Inflammatory macrophage (primary cell): ENCODE data around the gene ARL6.
"Not testable (repeated sequence)": the region's sequence is repeated elsewhere in the genome, so short reads cannot be mapped to it uniquely, and the experiment has no call there.

Source experiments
- DNase-seq, 2 donors: peaks; one replicate each; pipeline ENCODE4 v3.0.0-alpha.2; 2020 to 2022

The ARL6 gene

DNA sequence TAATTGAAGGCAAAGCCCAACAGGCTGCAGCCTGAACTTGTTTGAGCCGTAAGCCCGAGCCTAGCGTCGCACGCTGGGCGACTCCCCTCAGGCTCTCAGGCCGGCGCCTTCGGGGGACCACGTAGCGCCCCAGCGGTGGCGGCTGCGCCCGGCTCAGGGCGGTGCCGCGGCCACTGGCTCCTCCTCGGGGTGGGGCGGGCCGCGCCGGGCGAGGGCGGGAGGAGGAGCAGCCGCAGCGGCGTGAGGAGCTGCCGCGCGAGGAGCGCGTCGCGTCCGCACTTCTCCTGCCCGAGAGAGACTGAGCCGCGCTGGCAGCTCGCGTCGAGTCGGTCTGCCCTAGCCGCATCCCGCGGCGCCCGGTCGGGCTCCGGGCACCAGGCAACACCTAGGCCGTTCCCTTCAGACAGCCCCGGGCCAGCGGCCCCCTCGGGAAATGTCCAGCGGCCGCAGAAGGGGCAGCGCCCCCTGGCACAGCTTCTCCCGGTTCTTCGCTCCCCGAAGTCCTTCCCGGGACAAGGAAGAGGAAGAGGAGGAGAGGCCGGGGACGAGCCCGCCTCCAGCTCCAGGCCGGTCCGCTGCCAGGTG lies 57.3 kb downstream of the ARL6 start, which contains the start of gene CRYBG3:
CRYBG3 (plus strand) TSS at position 238 of the 585 bp plus-strand sequence; CDS start at position 434, 196 bp downstream.
- DNase-seq: peak; percentile 88 to 92

- peak; percentile 36 to 50 for DNase-seq
Measured at GRCh38 chr3:97822359-97822775, 57.8 kb downstream of the ARL6 start.

GRCh38 chr3:97823046-97824004 lies 58.8 kb downstream of the ARL6 start:
- peak; percentile 24 to 30 for DNase-seq

- DNase-seq: no peak
Measured at GRCh38 chr3:97825101-97825500, 60.5 kb downstream of the ARL6 start.

DNA sequence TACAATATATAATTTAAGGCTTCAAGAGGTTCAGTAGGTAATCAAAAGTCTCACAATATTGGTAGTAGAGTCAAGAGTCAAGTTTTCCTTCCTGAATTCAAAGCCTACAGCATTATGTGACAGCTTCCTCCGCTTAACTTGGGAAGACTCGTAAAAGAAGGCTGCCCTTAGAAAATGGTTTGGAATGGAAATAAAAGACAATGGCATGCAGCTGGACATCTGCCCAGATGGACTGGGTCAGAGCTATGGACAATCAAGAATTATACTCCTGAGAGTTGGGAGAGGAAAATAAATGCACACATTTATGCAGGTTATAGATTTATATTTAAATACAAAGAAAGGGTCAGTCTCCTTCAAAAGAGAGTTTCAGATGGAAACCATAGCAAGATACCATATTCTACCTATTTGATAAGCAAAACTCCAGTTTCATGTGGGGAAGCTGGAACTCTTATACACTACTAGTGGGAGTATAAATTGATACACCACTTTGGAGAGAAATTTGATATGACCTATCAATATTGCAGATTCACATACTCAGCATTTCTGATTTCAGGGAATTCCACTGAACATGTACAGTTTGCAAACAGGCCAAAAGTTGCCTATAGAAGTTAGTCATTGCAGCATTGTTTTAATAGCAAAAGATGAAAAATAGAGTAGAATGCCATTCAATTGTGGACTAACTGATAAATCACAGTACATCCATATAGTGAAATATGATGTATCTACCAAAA lies 63.3 kb downstream of the ARL6 start:
- DNase-seq: no peak

GRCh38 chr3:97829198-97829597 lies 64.6 kb downstream of the ARL6 start:
- no peak for DNase-seq

- no peak for DNase-seq
Measured at GRCh38 chr3:97830638-97831037, 66.1 kb downstream of the ARL6 start.

- DNase-seq: no peak
Measured at GRCh38 chr3:97831140-97831539, 66.6 kb downstream of the ARL6 start.

DNA sequence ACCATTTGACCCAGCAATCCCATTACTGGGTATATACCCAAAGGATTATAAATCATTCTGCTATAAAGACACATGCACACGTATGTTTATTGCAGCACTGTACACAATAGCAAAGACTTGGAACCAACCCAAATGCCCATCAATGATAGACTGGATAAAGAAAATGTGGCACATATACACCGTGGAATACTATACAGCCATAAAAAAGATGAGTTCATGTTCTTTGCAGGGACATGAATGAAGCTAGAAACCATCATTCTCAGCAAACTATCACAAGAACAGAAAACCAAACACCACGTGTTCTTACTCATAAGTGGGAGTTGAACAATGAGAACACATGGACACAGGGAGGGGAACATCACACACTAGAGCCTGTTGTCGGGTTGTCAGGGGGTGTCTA lies 68.6 kb downstream of the ARL6 start:
- not testable (repeated sequence) for DNase-seq

GRCh38 chr3:97835761-97836160 lies 71.2 kb downstream of the ARL6 start:
- DNase-seq: no peak

DNA sequence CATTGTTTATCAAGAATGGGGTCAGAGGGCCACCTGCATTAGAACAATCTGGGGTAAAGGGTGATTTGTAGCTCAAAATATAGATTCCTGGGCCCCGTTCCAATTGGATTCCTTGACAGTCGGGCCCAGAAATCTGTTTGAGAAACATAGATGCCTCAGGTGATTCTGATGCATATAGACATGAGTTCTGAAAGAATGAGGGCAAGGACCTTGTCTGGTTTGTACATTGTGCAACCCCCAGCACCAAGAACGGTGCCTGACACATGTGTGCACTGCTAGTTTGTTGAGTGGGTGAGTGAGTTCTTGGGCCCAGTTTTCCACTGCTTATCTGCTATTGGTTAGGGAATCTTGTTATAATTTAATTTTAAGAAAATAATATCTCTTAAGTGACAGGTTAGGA lies 73.8 kb downstream of the ARL6 start:
- no peak for DNase-seq

GRCh38 chr3:97839944-97840343 lies 75.4 kb downstream of the ARL6 start:
- no peak for DNase-seq

DNA sequence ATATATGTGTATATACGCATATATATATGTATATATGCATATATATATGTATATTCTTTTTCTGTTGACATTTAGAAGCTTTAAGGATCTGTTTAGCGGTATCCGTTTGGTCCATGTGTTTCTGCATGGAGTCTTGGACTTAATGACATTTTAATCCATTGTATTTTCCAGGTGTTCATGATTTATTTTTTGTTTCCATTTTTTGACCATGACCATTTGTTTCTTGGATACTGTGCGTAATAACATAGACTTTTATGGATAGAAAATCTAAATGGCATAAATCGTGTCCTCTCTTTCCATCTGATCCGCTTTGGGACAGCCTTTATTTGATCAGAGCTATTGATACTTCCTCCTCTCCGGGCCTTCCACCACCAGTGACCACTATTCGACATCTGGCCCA lies 76.7 kb downstream of the ARL6 start:
- DNase-seq: no peak

DNA sequence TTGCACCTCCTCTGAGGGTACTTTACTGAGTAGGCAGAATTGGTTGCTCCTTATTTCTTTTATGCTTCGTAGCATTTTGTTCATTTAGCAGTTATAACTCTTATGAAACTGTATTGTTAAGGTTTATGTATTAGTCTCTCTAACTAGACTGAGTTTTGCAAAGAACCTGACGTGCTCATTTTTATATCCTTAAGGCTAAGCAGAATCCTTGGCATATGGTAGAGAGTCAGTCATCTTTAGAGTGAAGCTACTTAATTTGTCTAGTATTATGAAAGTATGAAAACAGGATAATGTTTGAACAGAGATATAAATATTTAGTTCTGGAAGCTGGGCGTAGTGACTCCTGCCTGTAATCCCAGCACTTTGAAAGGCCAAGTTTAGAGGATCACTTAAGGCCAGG lies 77.4 kb downstream of the ARL6 start:
- DNase-seq: no peak

GRCh38 chr3:97848779-97849178 lies 84.2 kb downstream of the ARL6 start:
- no peak for DNase-seq
